ENCODE data around the gene AFF3. TPM values are rescaled to one million over a fixed set of nuclear protein-coding genes. Genes with fewer than 3 reads are reported as not detected.

AFF3 gene
- total RNA-seq, 2 donors from 2014 or later, result 20.8 to 22.8 TPM

- ATAC-seq (no peak), DNase-seq (no peak)
- intact Hi-C loops (cut with DNase I), result no loop called here
These were observed 141.3 kb downstream of the AFF3 start for GRCh38 chr2:100000915-100001707.

GRCh38 chr2:99998651-99999320 lies 143.6 kb downstream of the AFF3 start:
- no peak for ATAC-seq
- DNase-seq, result no peak
- intact Hi-C loops (cut with DNase I), result no loop called here

- ATAC-seq, result no peak
- intact Hi-C loops (cut with DNase I), result no loop called here
- DNase-seq, result no peak
These were observed 152.5 kb downstream of the AFF3 start for GRCh38 chr2:99989905-99990304.

GRCh38 chr2:99988599-99988998 lies 153.8 kb downstream of the AFF3 start:
- ATAC-seq (peak in 1 of 2 donors; percentile 12), DNase-seq (no peak)
- intact Hi-C loops (cut with DNase I), result no loop called here

GRCh38 chr2:99987160-99987559 lies 155.2 kb downstream of the AFF3 start:
- DNase-seq, result no peak
- no peak for ATAC-seq
- intact Hi-C loops (cut with DNase I), result no loop called here

- intact Hi-C loops (cut with DNase I), result no loop called here
- DNase-seq (no peak), ATAC-seq (peak; percentile 33 to 34)
These were observed 157.4 kb downstream of the AFF3 start for GRCh38 chr2:99984799-99985515.

- DNase-seq, result no peak
- intact Hi-C loops (cut with DNase I), result no loop called here
These were observed 159.6 kb downstream of the AFF3 start for GRCh38 chr2:99982744-99983143.

GRCh38 chr2:99981840-99982239 lies 160.6 kb downstream of the AFF3 start:
- DNase-seq, result no peak
- intact Hi-C loops (cut with DNase I), result no loop called here
- ATAC-seq, result no peak

More at GRCh38 chr2:99982744-99983143, 159.6 kb downstream of the AFF3 start:
- no peak for ATAC-seq

GRCh38 chr2:99980176-99980575 lies 162.2 kb downstream of the AFF3 start:
- intact Hi-C loops (cut with DNase I), result no loop called here
- DNase-seq, result no peak

GRCh38 chr2:99977966-99978365 lies 164.4 kb downstream of the AFF3 start:
- intact Hi-C loops (cut with DNase I), result no loop called here
- DNase-seq (no peak), ATAC-seq (no peak)

More at GRCh38 chr2:99980176-99980575, 162.2 kb downstream of the AFF3 start:
- ATAC-seq, result no peak

- ATAC-seq (peak in 1 of 2 donors; percentile 92), DNase-seq (no peak)
- intact Hi-C loops (cut with DNase I), result no loop called here
These were observed 167.0 kb downstream of the AFF3 start for GRCh38 chr2:99975386-99975785.

GRCh38 chr2:99974682-99975375 lies 167.6 kb downstream of the AFF3 start:
- intact Hi-C loops (cut with DNase I), result no loop called here
- ATAC-seq, result peak in 1 of 2 donors; percentile 67
- no peak for DNase-seq

GRCh38 chr2:99974275-99974674 lies 168.1 kb downstream of the AFF3 start:
- no peak for DNase-seq
- intact Hi-C loops (cut with DNase I), result no loop called here
- ATAC-seq, result peak in 1 of 2 donors; percentile 67

- DNase-seq, result no peak
- ATAC-seq, result no peak
- intact Hi-C loops (cut with DNase I), result no loop called here
These were observed 171.0 kb downstream of the AFF3 start for GRCh38 chr2:99971326-99971900.

- no peak for DNase-seq
- intact Hi-C loops (cut with DNase I), result no loop called here
- ATAC-seq, result no peak
These were observed 172.0 kb downstream of the AFF3 start for GRCh38 chr2:99970292-99970868.

- no peak for ATAC-seq
- no peak for DNase-seq
- intact Hi-C loops (cut with DNase I), result loop anchor here in 1 of 2 donors (5.0 kb wide), 1 partner anchor 46 kb away; no protein-coding TSS in a partner anchor
These were observed 181.0 kb downstream of the AFF3 start for GRCh38 chr2:99961196-99961913.

GRCh38 chr2:99960790-99961189 lies 181.6 kb downstream of the AFF3 start:
- DNase-seq (peak; percentile 56), ATAC-seq (peak; percentile 97 to 98)
- intact Hi-C loops (cut with DNase I), result loop anchor here in 1 of 2 donors (5.0 kb wide), 1 partner anchor 47 kb away; no protein-coding TSS in a partner anchor

- intact Hi-C loops (cut with DNase I), result loop anchor here in 1 of 2 donors (5.0 kb wide), 1 partner anchor 47 kb away; no protein-coding TSS in a partner anchor
- ATAC-seq, result no peak
- DNase-seq, result no peak
These were observed 182.1 kb downstream of the AFF3 start for GRCh38 chr2:99960291-99960690.
